Activated T-helper 1 cell treated with Interleukin-2 at 50 U/mL for 16 hours (primary cell): ENCODE measurements around the gene KDM4B.
"Not testable (repeated sequence)": the region's sequence is repeated elsewhere in the genome, so short reads cannot be mapped to it uniquely, and the experiment has no call there.

Source experiments
- DNase-seq: peaks from one replicate; pipeline ENCODE4 v3.0.0-alpha.2; 2020; ENCODE audit warnings: low read depth

KDM4B gene

GRCh38 chr19:4968462-4969291 lies at the start of gene KDM4B:
Gene KDM4B (plus strand): TSS chr19:4969113. CDS start chr19:5032891, 63,778 bp downstream.
- DNase-seq: peak; percentile 100

GRCh38 chr19:4922530-4923275 lies 46.2 kb upstream of the KDM4B start:
- no peak for DNase-seq

GRCh38 chr19:4923276-4923747 lies 45.6 kb upstream of the KDM4B start:
- no peak for DNase-seq

GRCh38 chr19:4929186-4929585 lies 39.7 kb upstream of the KDM4B start:
- no peak for DNase-seq

GRCh38 chr19:4930664-4931063 lies 38.2 kb upstream of the KDM4B start:
- no peak for DNase-seq

GRCh38 chr19:4932711-4933110 lies 36.2 kb upstream of the KDM4B start:
- no peak for DNase-seq

- no peak for DNase-seq
Observed at GRCh38 chr19:4933528-4933927, 35.4 kb upstream of the KDM4B start.

GRCh38 chr19:4935444-4935843 lies 33.5 kb upstream of the KDM4B start:
- DNase-seq: no peak

- no peak for DNase-seq
Observed at GRCh38 chr19:4937060-4937459, 31.9 kb upstream of the KDM4B start.

- DNase-seq: not testable (repeated sequence)
Observed at GRCh38 chr19:4938461-4938860, 30.5 kb upstream of the KDM4B start.

GRCh38 chr19:4939466-4939865 lies 29.4 kb upstream of the KDM4B start:
- DNase-seq: no peak

- not testable (repeated sequence) for DNase-seq
Observed at GRCh38 chr19:4941638-4942169, 27.2 kb upstream of the KDM4B start.

- DNase-seq: not testable (repeated sequence)
Observed at GRCh38 chr19:4950650-4951049, 18.3 kb upstream of the KDM4B start.

- DNase-seq: no peak
Observed at GRCh38 chr19:4951656-4952055, 17.3 kb upstream of the KDM4B start.

- no peak for DNase-seq
Observed at GRCh38 chr19:4952945-4953344, 16.0 kb upstream of the KDM4B start.

- DNase-seq: not testable (repeated sequence)
Observed at GRCh38 chr19:4954320-4955149, 14.4 kb upstream of the KDM4B start.

- no peak for DNase-seq
Observed at GRCh38 chr19:4955274-4955673, 13.6 kb upstream of the KDM4B start.

GRCh38 chr19:4957981-4958380 lies 10.9 kb upstream of the KDM4B start:
- no peak for DNase-seq

- DNase-seq: no peak
Observed at GRCh38 chr19:4962085-4962619, 6.8 kb upstream of the KDM4B start.

- no peak for DNase-seq
Observed at GRCh38 chr19:4965061-4965460, 3.9 kb upstream of the KDM4B start.

GRCh38 chr19:4966591-4966990 lies 2.3 kb upstream of the KDM4B start:
- DNase-seq: no peak
